ENCODE measurements around the gene LYZL6.

The LYZL6 gene, protein sequence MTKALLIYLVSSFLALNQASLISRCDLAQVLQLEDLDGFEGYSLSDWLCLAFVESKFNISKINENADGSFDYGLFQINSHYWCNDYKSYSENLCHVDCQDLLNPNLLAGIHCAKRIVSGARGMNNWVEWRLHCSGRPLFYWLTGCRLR

DNA sequence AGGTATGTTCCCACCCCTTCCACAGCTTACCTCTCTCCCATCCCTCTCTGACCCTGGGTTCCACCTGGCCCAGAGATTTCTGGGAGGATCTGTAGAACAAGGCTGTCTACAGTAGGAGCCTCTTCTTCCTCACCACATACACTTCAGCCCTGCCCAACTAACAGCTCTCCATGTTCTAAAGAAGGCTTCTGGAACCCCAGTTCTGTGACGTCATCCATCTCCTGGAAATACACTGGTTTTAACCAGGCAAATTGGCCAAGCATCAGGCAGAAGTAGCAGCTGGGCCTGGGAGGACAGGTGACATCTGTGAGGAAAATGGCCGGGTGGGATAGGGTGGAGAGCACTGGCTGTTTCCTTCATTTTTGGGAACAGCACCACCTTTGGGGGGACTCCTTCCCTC, at the start of gene LYZL6:
Gene LYZL6 (minus strand): TSS at position 177 of the 400 bp plus-strand sequence. CDS start 4,357 bp downstream, outside the sequence.
- no peak for DNase-seq (ENCODE audit: low read depth in 2 of 2)

DNA sequence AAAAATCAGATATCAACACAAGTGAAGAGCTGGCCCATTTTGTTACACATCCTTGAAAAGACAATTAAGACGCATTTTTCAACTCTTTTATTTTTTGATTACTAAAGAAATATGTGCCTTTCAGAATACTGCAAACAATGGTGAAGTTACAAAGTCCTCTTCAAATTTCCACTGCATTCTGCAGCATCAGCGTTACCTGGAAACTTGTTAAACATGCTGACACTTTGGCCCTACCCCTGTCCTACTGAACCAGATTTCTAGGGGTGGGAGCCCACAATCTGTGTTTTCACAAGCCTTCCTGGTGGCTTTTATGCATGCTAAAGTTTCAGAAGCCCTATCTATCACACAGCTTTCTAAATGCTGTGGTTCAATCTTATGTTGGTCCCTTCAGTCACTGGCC, 47.6 kb upstream of the LYZL6 start:
- DNase-seq (ENCODE audit: low read depth in 2 of 2) = no peak

DNA sequence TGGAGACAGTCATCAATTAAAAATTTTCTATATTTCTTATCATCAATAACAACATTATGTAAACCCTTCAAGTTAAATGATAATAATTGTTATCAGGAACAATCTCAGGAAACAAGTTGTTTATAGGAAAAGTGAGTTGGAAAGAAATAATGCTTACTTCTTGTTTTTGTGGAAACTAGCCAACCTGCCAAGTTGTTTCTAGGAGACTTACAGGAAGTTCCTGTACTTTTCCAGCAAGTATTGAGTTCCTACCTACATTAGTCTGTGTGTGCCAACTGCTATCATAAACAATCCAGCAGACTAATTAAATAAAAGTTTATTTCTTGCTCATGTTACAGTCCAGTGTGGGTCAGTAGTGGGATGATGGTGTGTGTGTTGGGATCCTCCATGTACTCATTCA, 44.7 kb upstream of the LYZL6 start:
- DNase-seq (ENCODE audit: low read depth in 2 of 2) = no peak

DNA sequence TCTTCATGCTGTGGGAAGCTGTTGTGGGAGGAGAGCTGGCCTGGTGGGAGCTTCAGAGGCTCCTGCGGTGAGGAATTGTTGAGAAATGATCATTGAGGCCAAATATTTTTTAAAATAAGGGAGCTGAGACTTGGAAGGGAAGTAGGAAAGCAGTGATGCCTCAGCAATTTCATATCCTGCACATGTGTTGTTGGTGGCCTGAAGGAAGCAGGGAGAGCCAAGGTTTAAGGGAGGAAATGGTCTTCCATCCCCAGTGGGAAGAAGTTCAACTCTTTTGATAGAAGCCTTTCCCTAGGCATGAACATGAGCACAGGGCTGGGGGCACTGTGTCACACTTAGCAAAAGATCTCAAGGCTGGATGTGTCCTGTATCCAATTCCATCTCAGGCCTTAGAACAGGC, 43.1 kb upstream of the LYZL6 start, which contains the start of gene CCL14:
Gene CCL14 (minus strand): TSS at position 87 of the 400 bp plus-strand sequence. CDS start 80 bp downstream, at position 7.
- DNase-seq (ENCODE audit: low read depth in 2 of 2) = no peak

DNA sequence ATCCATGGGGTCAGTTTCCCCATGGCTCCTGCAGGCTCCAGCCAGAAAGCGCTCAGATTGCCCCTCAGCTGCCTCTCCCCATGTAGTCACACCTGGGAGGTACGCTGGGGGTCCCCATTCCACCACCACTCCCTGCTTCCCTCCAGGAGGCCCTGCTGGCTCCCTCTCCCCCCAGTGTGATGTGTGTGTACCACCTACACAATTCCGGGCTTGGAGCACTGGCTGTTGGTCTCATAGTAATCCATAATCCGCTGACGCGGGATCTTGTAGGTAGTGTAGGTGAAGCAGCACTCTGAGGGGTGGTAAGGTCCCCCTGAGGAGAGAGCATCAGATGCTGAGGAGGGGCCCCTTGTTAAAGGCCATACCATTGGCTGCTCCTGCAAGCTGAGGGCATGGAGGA, 40.6 kb upstream of the LYZL6 start:
- no peak for DNase-seq (ENCODE audit: low read depth in 2 of 2)

DNA sequence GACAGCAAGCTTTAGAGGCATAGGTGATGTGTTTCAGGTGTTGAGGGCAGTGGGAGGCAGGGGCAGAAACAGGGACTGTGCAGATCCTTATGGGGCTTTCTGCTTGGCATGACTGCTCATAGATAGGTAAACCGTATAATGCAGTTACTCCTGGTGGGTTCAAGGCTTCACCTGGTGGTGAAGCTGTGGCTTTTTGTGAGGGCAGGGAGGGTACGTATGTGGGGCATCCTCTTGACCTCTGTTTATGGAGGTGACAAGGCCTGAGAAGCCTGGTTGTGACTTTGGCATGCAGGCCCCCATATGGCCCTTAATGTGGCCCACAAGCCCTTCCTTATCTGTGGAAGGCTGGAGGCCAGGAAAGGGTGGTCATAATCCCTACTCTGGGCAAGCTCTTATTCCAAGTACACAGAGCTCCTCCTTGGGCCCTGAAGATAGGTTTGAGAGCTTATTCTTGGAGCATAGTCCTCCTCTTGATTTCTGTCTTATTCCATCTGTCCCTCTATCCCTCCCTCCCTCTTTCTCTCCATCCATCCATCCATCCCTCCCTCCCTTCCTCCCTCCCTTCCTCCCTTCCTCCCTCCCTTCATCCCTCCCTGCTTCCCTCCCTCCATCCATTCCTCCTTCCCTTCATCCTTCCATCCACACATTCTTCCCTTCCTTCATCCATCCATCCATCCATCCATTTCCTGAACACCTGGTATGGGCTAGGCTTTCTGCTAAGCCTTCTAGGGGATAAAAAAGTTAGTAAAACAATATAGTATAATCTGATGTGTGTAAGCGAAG, 39.1 kb upstream of the LYZL6 start:
- DNase-seq (ENCODE audit: low read depth in 2 of 2) = no peak

DNA sequence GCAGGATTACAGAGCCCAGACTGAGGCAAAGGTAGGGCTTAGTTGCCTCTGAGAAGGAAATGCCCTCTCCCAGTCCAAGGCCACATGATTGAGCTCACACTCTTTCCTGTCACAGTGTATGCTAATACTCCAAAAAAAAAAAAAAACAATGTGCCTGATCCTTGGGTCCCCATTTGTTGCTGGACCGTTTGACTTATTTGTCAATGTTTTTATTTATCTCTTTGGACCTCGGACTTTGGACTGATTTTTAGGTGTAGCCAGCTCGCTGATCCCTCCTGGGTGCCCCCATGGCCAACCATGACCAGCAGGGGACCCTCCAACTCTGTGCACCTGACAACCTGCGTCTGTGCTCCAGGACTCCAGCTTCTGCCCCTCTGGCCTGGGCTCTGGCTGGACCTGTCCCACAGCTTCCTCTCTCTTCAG, 38.4 kb upstream of the LYZL6 start:
- no peak for DNase-seq (ENCODE audit: low read depth in 2 of 2)

DNA sequence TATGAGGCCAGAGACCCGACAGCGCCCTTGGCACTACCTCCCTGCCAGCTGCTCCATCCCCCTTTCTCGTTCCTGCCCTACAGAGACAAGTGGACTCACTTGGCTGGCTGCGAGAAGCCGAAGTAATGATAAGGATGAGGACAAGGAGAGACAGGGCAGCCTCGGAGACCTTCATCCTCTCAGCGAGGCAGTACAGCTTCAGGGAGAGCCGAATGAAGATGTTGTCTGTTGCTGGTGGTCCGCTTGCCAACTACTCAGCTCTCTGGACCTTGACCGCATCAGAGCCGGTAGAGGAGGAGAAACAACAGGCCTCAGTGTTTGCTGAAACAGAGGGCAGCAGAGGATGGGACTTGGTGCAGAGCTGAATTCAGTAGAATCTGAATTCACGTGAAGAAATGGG, 37.7 kb upstream of the LYZL6 start, which contains the start of gene CCL16:
Gene CCL16 (minus strand): TSS at position 252 of the 400 bp plus-strand sequence. CDS start 77 bp downstream, at position 175.
- no peak for DNase-seq (ENCODE audit: low read depth in 2 of 2)

DNA sequence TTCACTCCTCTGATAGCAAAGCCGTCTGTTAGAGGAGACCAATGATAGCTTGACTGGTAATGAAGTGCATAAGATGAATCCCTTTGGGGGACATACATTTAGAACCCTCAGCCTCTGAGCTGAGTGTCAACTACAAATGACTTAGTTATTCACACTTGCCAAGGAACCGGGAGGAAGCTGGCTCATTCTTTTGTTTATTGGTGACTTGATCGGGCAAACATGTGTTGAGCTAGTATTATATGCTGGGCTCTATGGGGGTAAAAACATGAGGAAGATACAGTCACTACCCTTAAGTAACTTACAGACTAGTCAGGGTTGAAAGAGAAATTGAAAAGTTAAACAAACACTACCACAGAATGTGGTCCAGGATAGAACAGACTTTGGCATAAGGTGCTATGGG, 34.8 kb upstream of the LYZL6 start:
- DNase-seq (ENCODE audit: low read depth in 2 of 2) = no peak

DNA sequence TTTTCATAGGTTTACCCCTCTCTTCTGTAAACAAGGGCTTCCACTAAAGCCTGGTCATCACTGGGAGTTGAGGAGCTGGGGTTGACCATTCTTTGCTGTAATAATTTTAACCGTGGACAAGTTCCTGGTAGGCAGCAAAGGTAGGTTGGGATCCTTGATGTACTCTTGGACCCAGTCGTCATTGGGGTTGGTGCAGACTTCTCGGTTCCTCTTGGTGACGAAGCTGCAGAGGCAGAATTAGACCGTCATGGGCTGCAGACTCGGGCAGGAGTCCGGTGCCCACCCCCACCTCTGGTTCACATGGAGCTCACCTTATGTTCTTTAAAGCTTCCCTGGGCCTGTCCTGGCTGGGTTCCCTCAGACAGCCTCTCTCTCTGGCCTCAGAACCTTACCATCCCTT, 34.0 kb upstream of the LYZL6 start:
- DNase-seq (ENCODE audit: low read depth in 2 of 2) = no peak

DNA sequence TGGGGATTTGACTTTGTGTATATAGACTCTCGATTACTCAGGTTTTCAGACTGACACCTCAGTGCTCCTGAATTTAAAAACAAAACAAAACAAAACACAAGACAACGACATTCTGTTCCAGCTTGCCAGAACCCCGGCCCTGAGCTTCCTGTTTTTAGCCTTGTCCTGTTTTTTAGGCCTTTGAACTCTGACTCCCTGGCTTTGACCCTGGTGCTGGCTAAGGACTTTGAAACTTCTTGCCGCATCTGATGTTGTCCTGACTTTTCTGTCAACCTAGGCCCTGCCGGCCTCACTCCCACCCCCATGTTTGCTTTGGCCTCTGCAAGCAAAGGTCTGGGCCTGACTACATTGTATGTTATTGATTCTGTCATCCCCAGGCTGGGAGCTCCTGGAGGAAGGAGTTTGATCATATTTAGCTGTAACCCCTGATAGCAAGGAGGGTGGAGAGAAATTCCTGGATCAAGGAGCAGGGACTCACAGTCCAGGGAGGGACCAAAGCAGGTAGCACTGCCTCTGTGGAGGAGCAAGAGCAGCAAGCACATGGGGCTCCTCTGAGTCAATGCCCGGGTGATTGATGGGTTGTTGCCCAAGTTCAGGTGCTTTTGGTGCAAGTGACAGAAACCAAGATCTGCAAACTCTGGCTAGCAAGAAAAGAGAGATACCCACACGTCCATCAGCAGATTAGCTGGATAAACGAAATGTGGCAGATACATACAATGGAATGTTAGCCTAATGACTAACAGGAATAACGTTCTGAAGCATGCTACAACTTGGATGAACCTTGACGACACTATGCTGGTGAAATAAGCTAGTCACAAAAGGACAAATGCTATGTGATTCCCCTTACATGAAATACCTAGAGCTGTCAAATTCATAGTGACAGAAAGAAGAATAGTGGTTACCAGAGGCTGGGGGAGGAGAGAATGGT, 30.1 kb upstream of the LYZL6 start:
- no peak for DNase-seq (ENCODE audit: low read depth in 2 of 2)

DNA sequence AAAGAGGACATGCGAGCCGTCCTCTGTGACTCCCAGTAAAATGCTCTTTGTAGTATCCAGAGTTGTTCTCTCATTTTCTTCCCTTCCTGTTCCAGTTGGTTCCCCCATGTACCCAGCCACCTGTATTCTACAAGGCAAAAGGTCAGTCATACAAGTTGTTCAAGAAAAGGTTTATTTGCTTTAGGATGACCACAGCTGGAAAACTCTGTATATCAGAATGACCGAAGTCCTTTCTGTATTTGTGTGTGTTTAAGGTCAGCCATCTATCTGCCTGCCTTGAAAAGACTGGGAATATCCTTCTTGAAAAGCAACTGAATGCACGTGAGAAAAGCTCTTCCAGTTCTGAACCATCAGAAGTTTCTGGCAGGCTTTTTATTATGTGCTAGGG, 29.4 kb upstream of the LYZL6 start:
- no peak for DNase-seq (ENCODE audit: low read depth in 2 of 2)

DNA sequence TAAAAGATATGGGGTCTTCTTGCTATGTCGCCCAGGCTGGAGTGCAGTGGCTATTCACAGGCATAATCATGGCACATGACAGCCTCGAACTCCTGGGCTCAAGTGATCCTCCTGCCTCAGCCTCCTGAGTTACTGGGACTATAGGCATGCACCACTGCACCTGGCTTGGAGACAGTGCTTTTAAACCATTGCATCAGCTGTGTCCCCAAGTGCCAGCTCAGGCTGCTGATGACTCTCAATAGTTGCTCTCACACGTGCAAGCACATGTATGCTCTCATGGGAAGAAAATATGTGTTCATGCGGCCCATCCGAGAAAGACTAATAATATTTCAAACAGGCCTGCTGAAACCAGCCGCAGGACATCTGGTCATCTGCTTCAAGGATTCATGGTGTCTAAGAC, 29.0 kb upstream of the LYZL6 start:
- no peak for DNase-seq (ENCODE audit: low read depth in 2 of 2)

DNA sequence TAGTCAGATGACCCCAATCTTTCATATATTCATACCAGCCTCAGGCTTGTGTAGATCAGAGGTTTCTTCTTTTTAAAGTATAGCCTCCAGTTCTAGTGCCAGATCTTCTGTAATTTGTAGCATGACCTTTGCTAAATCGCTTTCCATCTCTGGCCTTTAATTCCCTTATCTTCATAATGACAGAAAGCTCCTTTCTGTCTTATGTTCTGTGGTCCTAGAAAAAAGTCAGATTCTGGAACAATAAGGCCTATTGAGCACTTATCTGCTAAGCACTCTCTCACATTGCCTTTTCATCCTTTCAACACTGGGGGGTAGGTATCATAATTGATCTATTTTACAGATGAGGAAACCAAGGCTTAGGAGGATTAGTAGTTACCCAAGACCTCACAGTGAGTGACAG, 28.6 kb upstream of the LYZL6 start:
- no peak for DNase-seq (ENCODE audit: low read depth in 2 of 2)

DNA sequence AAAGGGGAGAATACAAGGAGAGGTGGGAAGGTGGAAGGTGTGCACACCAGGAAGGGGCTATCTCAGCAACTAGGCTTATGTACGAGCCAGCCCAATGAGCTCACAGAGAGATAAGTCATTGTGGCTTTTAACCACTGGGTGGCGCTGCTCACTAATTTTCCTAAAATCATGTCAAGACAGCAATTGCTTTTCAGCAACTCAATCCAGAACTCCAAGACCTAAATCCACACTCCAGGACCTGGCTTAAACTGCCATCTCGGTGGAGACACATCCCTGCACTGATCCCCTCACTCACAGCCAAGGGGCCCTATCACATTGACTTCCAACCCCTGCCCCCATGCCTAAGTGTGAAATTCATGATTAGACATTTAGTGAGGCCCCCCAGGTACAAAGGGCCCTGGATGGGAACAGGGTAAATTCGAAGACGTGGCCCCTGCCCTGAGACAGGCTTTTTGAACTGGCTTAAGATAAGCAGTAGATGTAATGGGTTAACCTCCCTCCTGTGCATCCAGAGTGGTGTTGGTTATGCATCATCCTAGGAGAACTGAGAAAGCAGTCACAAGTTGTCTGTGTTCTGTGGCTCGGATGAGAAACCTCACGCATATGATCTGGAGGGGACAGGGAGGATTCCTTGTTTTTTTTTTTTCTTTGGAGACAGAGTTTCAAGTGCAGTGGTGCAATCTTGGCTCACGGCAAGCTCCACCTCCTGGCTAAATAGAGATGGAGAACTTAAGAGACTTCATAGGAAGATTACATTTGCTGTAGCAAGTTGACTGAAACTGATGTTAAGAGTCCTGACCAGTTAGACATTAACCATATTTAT, 26.3 kb upstream of the LYZL6 start:
- peak; percentile 44 to 57 for DNase-seq (ENCODE audit: low read depth in 2 of 2)

DNA sequence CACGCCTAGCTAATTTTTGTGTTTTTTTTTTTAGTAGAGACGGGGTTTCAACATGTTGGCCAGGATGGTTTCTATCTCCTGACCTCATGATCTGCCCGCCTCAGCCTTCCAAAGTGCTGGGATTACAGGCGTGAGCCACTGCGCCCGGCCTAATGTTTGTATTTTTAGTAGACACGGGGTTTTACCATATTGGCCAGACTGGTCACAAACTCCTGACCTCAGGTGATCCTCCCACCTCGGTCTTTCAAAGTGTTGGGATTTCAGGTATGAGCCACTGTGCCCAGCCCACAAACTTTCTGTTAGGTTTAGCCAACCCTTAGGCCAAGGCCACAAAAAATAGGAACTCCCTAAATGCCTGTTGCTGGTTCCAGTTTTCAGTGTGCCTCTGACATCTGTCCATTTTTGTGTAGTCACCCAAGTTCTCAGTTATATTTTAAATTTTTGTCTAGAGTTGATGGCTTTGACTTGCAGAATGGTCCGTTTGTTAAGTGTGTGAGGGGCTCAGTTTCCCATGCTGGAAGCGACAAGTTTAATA, 25.1 kb upstream of the LYZL6 start:
- no peak for DNase-seq (ENCODE audit: low read depth in 2 of 2)

DNA sequence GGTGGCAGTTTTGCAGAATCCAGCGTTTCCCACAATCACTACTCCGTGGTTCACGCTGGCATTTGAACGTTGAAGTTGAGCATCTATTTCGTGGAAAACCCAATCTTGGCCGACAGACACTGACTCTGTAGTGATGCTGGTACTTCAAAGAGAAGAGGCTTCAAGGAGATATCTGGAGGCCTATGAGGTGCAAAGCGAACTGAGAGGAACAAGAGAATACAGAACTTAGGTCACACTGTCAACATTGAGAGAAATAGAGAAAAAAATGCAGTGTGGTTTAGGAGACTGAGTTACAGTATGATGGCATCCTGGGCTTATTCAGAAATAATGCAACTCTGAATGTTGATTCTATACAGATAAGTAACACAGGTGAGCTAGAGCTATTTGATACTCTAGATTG, 21.8 kb upstream of the LYZL6 start:
- DNase-seq (ENCODE audit: low read depth in 2 of 2) = no peak

DNA sequence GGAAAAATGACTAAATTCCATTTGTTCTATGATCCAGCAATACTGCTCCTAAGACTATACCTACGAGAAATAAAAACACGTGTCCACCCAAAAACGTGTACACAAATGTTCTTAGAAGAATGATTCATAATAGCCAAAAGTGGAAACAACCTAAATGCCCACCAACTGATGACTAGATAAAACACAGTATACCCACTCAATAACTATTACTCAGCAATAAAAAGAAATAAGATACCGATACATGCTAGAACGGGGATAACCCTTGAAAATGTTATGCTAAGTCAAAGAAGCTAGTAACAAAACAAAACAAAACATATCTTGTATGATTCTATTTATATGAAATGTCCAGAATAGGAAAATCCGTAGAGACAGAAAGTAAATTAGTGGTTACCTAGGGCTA, 20.1 kb upstream of the LYZL6 start:
- DNase-seq (ENCODE audit: low read depth in 2 of 2) = no peak

DNA sequence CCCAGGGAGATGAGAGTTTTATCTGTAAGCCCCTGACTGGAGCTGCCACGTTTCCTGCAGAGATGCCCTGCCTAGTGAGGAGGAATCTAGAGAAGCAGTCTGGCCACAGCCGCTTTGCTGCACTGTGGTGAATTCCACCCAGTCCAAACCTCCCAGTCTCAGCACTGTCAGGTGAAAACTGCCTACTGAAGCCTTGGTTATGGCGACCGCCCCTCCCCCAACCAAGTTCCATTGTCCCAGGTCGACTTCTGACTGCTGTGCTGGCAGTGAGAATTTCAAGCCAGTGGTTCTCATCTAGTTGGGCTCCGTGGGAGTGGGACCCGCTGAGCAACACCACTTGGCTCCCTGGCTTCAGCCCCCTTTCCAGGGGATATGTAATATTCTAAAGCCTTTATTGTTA, 10.2 kb upstream of the LYZL6 start:
- DNase-seq (ENCODE audit: low read depth in 2 of 2) = no peak

DNA sequence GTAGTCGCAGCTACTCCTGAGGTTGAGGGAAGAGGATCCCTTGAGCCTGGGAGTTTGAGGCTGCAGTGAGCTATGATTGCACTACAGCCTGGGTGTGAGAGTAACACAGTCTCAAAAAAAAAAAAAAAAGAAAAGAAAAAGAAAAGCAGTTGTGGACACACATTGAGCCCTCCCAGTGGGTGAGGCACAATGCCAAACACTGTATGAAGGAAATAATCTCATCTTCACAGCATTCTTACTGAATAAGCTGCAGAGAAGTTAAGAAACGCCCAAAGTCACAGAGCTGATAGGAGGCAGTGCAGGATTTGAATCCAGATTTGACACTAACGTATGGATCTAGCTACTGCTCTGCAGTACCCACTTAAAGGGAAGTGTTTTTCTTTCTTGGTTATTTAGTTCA, 5.9 kb upstream of the LYZL6 start:
- DNase-seq (ENCODE audit: low read depth in 2 of 2) = no peak

DNA sequence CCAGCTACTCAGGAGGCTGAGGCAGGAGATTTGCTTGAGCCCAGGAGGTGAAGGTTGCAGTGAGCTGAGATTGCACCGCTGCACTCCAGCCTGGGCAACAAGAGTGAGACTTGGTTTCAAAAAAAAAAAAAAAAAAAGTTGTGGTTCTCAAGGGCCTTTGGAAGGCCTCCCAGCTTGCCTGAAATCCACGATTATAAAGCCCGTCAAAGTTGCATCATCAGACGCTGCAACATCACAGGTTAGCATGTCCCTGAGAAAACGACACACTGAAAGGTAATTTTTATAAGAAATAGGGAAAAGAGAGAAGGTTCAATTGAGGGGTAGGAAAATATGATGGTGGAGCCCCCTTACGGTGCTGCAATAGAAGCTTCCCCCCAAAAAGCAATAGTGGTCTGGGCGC, 4.6 kb upstream of the LYZL6 start:
- DNase-seq (ENCODE audit: low read depth in 2 of 2) = no peak

Data from stimulated activated CD8-positive, alpha-beta memory T cell treated with anti-CD3 and anti-CD28 coated beads, Interleukin-2, amount 100 ng/mL, for 1 hour (primary cell).